ENCODE measurements around the gene COL5A2. TPM values are rescaled to one million over a fixed set of nuclear protein-coding genes. Genes with fewer than 3 reads are reported as not detected.

COL5A2 gene
- total RNA-seq, 1 donor from 2014 or later, result 11.2 TPM

GRCh38 chr2:189060096-189060642 lies 119.4 kb downstream of the COL5A2 start:
- Histone ChIP-seq H3K79me2 (ENCODE audit: low read depth) (no peaks in the 10 kb centered on the region), H3F3A (ENCODE audit: low read depth) (no peaks in the 10 kb centered on the region), H3K9me3 (ENCODE audit: low read depth) (no peaks in the 10 kb centered on the region), H3K27me3 (no peaks in the 10 kb centered on the region), H3K4me2 (no peak overlapping the region), H3K4me1 (no peaks in the 10 kb centered on the region), H4K20me1 (ENCODE audit: low read depth) (no peaks in the 10 kb centered on the region), H3K4me3 (no peak overlapping the region), H3K27ac (no peak overlapping the region), H2AFZ (replicated peaks) (no peak overlapping the region), H3K36me3 (no peaks in the 10 kb centered on the region), H3K9ac (no peak overlapping the region)
- Mint-ChIP-seq H3K9me3 (no peaks in the 10 kb centered on the region), H3K4me1 (no peaks in the 10 kb centered on the region), H3K27ac (no peak overlapping the region), H3K4me3 (no peak overlapping the region), H3K27me3 (ENCODE audit: insufficient read depth, low read depth) (no peaks in the 10 kb centered on the region), H3K36me3 (peaks cover 8% of the 10 kb centered on the region)
- TF ChIP-seq CTCF (IDR thresholded peaks at IDR 0.05) (no peak), EZH2phosphoT487 (IDR thresholded peaks at IDR 0.05) (no peak), EZH2 (IDR thresholded peaks at IDR 0.05) (no peak)
- DNase-seq (ENCODE audit: low spot score), result no peak

- no peaks in the 10 kb centered on the region for H3K9me3 Mint-ChIP-seq
- no peaks in the 10 kb centered on the region for H3K27me3 Mint-ChIP-seq (ENCODE audit: insufficient read depth, low read depth)
- TF ChIP-seq EZH2phosphoT487 (IDR thresholded peaks at IDR 0.05) (no peak), EZH2 (IDR thresholded peaks at IDR 0.05) (no peak), CTCF (IDR thresholded peaks at IDR 0.05) (no peak)
Measured at GRCh38 chr2:189057316-189057715, 122.2 kb downstream of the COL5A2 start.

DNA sequence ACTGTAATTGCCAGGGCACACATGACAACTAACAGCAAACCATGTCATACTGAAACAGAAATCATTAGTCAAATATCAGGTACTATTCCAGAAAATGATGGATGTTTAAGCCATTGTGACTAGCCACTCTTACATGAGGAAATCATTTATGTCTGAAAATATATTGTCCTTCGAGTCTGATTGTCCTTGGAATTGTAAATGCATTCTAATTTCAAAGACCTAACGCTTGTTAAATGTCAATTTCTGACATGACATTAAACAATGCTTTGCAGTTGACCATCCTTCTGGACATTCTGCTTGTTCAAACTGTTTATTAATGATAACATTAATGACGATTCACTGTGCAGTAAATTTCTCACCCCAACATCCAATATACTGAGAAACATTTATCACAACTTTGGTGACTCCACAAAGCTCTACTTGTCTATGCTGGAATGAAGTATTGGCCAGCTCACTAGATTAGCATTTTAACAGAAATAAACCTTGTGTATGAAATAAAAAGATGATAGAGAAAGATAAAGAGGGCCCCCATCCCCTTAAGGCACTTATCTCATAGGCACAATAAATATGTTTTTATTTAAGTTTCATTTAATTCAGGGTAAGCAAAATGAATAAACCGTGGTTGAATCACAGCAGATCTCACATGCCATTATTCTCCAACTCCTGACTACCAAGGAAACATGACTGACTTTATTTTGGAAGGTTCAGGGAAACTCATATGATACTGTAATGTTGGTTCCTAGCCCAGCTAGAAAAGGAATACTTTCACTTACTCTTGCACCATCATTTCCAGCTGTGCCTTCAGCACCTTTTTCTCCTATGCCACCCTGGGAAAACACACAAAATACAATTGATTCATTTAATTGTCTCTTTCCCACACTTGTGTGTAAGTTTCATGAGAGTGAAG lies 123.1 kb downstream of the COL5A2 start:
- H3K4me1 Mint-ChIP-seq, result no peaks in the 10 kb centered on the region
- TF ChIP-seq EZH2 (IDR thresholded peaks at IDR 0.05) (no peak), CTCF (IDR thresholded peaks at IDR 0.05) (no peak), EZH2phosphoT487 (IDR thresholded peaks at IDR 0.05) (no peak)
- no peaks in the 10 kb centered on the region for H3F3A ChIP-seq (ENCODE audit: low read depth)
- H3K4me3 ChIP-seq, result no peak overlapping the region
- H3K9me3 Mint-ChIP-seq, result no peaks in the 10 kb centered on the region
- no peaks in the 10 kb centered on the region for H3K79me2 ChIP-seq (ENCODE audit: low read depth)
- no peak overlapping the region for H3K4me2 ChIP-seq
- H3K27me3 Mint-ChIP-seq (ENCODE audit: insufficient read depth, low read depth), result no peaks in the 10 kb centered on the region
- H2AFZ ChIP-seq (replicated peaks), result no peak overlapping the region
- H3K4me3 Mint-ChIP-seq, result no peak overlapping the region
- H3K4me1 ChIP-seq, result no peaks in the 10 kb centered on the region
- no peak overlapping the region for H3K27ac Mint-ChIP-seq
- DNase-seq (ENCODE audit: low spot score), result no peak
- H3K9me3 ChIP-seq (ENCODE audit: low read depth), result no peaks in the 10 kb centered on the region
- H3K27ac ChIP-seq, result no peak overlapping the region
- peaks cover 4% of the 10 kb centered on the region for H3K36me3 Mint-ChIP-seq
- no peaks in the 10 kb centered on the region for H3K36me3 ChIP-seq
- H4K20me1 ChIP-seq (ENCODE audit: low read depth), result no peaks in the 10 kb centered on the region
- H3K9ac ChIP-seq, result no peak overlapping the region
- H3K27me3 ChIP-seq, result no peaks in the 10 kb centered on the region

More at GRCh38 chr2:189057316-189057715, 122.2 kb downstream of the COL5A2 start:
- Histone ChIP-seq H4K20me1 (ENCODE audit: low read depth) (no peaks in the 10 kb centered on the region), H3K9me3 (ENCODE audit: low read depth) (no peaks in the 10 kb centered on the region), H3F3A (ENCODE audit: low read depth) (no peaks in the 10 kb centered on the region), H3K9ac (no peak overlapping the region), H3K4me3 (no peak overlapping the region), H3K79me2 (ENCODE audit: low read depth) (no peaks in the 10 kb centered on the region), H3K4me2 (no peak overlapping the region), H2AFZ (replicated peaks) (no peak overlapping the region), H3K4me1 (no peaks in the 10 kb centered on the region), H3K36me3 (no peaks in the 10 kb centered on the region), H3K27me3 (no peaks in the 10 kb centered on the region), H3K27ac (no peak overlapping the region)
- Mint-ChIP-seq H3K4me1 (no peaks in the 10 kb centered on the region), H3K36me3 (peaks cover 4% of the 10 kb centered on the region), H3K27ac (no peak overlapping the region), H3K4me3 (no peak overlapping the region)
- no peak for DNase-seq (ENCODE audit: low spot score)
